ENCODE measurements around the gene DUS1L. TPM values are rescaled to one million over a fixed set of nuclear protein-coding genes. Genes with fewer than 3 reads are reported as not detected.

Gene DUS1L
- polyA plus RNA-seq, 1 of the 3 experiments (the other 2 are of a cell fraction): 163 TPM

GRCh38 chr17:82029990-82030469 is 35.6 kb downstream of the DUS1L start:
- CTCF ChIA-PET: interaction anchor here (0.6 to 35.7 kb wide), 76 partner anchors 9 to 657 kb away, joined by 3 to 1216 read pairs (median 7); partner anchors contain the start of genes ASPSCR1, CCDC57, CENPX and DCXR
- peaks cover 5 to 15% of the 10 kb centered on the region in 2 experiments for H3K36me3 ChIP-seq (replicated peaks in 1 of 2; ENCODE audit: control insufficient read depth in 1 of 2, insufficient read depth in 2 of 2, low read length in 1 of 2)
- TF ChIP-seq TEAD4 (IDR thresholded peaks at IDR 0.05; ENCODE audit: borderline replicate concordance, insufficient read depth) (no peak), MXI1 (IDR thresholded peaks at IDR 0.05; ENCODE audit: low read depth, low read length) (no peak), USF2 (IDR thresholded peaks at IDR 0.05; ENCODE audit: borderline replicate concordance, low read depth, low read length) (no peak), NFIC (IDR thresholded peaks at IDR 0.05; ENCODE audit: borderline replicate concordance) (no peak), MAX (IDR thresholded peaks at IDR 0.05; ENCODE audit: low read depth) (no peak), EZH2phosphoT487 (IDR thresholded peaks at IDR 0.05; ENCODE audit: borderline replicate concordance, low read depth) (no peak), ELF1 (IDR thresholded peaks at IDR 0.05) (no peak)
- H4K20me1 ChIP-seq (ENCODE audit: insufficient read depth): peaks cover 4% of the 10 kb centered on the region; the same call in 1 of the 2 replicates
- H3F3A ChIP-seq (replicated peaks; ENCODE audit: insufficient read depth): peaks cover 24% of the 10 kb centered on the region
- no peaks in the 10 kb centered on the region for H3K9me3 ChIP-seq
- no peak overlapping the region for H3K27ac ChIP-seq (ENCODE audit: low read depth in 2 of 2, low read length in 1 of 2)
- H3K4me2 ChIP-seq: peak overlapping the region; percentile 90; the same call in 1 of the 2 replicates
- no peaks in the 10 kb centered on the region for H3K27me3 ChIP-seq (ENCODE audit: insufficient read depth)
- no peaks in the 10 kb centered on the region for H3K79me2 ChIP-seq (ENCODE audit: insufficient read depth)
- H3K9ac ChIP-seq: no peak overlapping the region
- 64% methylated on average over 21 of the region's 31 CpGs for WGBS (ENCODE audit: low lambda C conversion rate)
- H2AFZ ChIP-seq (ENCODE audit: low read depth): no peak overlapping the region
- peaks cover 0 to 19% of the 10 kb centered on the region in 2 experiments; a peak in 2 of 4 replicates for H3K4me1 ChIP-seq (ENCODE audit: control insufficient read depth in 1 of 2, insufficient read depth in 2 of 2, low read depth in 1 of 2, low read length in 1 of 2)
- H3K9me2 ChIP-seq: no peaks in the 10 kb centered on the region
- DNase-seq: no peak
- H3K4me3 ChIP-seq (ENCODE audit: low read depth in 2 of 2, low read length in 1 of 2): no peak overlapping the region; a peak in 1 of 4 replicates
- POLR2A ChIA-PET: interaction anchor here (0.6 to 3.4 kb wide), 13 partner anchors 8 to 247 kb away, joined by 3 to 14 read pairs (median 3); partner anchors contain the start of genes CENPX, FASN, GPS1 and LRRC45

GRCh38 chr17:82029391-82029790 is 36.2 kb downstream of the DUS1L start:
- Histone ChIP-seq H3K9me2 (no peaks in the 10 kb centered on the region), H3F3A (replicated peaks; ENCODE audit: insufficient read depth) (peaks cover 20% of the 10 kb centered on the region), H3K36me3 (replicated peaks in 1 of 2; ENCODE audit: control insufficient read depth in 1 of 2, insufficient read depth in 2 of 2, low read length in 1 of 2) (peaks cover 5 to 9% of the 10 kb centered on the region in 2 experiments), H3K27ac (ENCODE audit: low read depth in 2 of 2, low read length in 1 of 2) (no peak overlapping the region), H3K4me3 (ENCODE audit: low read depth in 2 of 2, low read length in 1 of 2) (no peak overlapping the region), H3K9me3 (no peaks in the 10 kb centered on the region), H2AFZ (ENCODE audit: low read depth) (no peak overlapping the region), H3K27me3 (ENCODE audit: insufficient read depth) (no peaks in the 10 kb centered on the region), H3K79me2 (ENCODE audit: insufficient read depth) (peaks cover under 1% of the 10 kb centered on the region; the same call in 1 of the 2 replicates), H4K20me1 (ENCODE audit: insufficient read depth) (peaks cover 4% of the 10 kb centered on the region; the same call in 1 of the 2 replicates), H3K4me1 (ENCODE audit: control insufficient read depth in 1 of 2, insufficient read depth in 2 of 2, low read depth in 1 of 2, low read length in 1 of 2) (peaks cover under 1 to 24% of the 10 kb centered on the region in 2 experiments; a peak in 2 of 4 replicates), H3K4me2 (no peak overlapping the region), H3K9ac (no peak overlapping the region)
- no peak for DNase-seq
- ChIA-PET CTCF (interaction anchor here (0.9 to 35.7 kb wide), 39 partner anchors 9 to 658 kb away, joined by 3 to 1216 read pairs (median 12); partner anchors contain the start of genes ASPSCR1, CCDC57, CENPX and DCXR), POLR2A (interaction anchor here (0.6 to 3.4 kb wide), 6 partner anchors 8 to 247 kb away, joined by 3 to 14 read pairs (median 3); partner anchors contain the start of gene DCXR)
- 94% methylated on average over 14 of the region's 16 CpGs for WGBS (ENCODE audit: low lambda C conversion rate)
- no peak for TF ChIP-seq NRF1 (IDR thresholded peaks at IDR 0.05; ENCODE audit: low read depth, low read length)
- TF ChIP-seq NFIC (IDR thresholded peaks at IDR 0.05; ENCODE audit: borderline replicate concordance): no peak
- no peak for TF ChIP-seq CTCF (IDR thresholded peaks at IDR 0.05)
- TF ChIP-seq RAD21 (IDR thresholded peaks at IDR 0.05; ENCODE audit: low read length): no peak
- TF ChIP-seq YY1 (IDR thresholded peaks at IDR 0.05; ENCODE audit: low read depth): no peak
- no peak for TF ChIP-seq TEAD4 (IDR thresholded peaks at IDR 0.05; ENCODE audit: borderline replicate concordance, insufficient read depth)
- TF ChIP-seq TCF12 (IDR thresholded peaks at IDR 0.05): no peak
- TF ChIP-seq MEF2A (IDR thresholded peaks at IDR 0.05; ENCODE audit: borderline replicate concordance, low read depth): no peak
- no peak for TF ChIP-seq MXI1 (IDR thresholded peaks at IDR 0.05; ENCODE audit: low read depth, low read length)
- no peak for TF ChIP-seq SIN3A (IDR thresholded peaks at IDR 0.05; ENCODE audit: borderline replicate concordance, low read depth, low read length)
- TF ChIP-seq FOXM1 (IDR thresholded peaks at IDR 0.05; ENCODE audit: low read depth): no peak
- no peak for TF ChIP-seq REST (IDR thresholded peaks at IDR 0.05; ENCODE audit: low read depth, low read length)
- TF ChIP-seq GATA2 (CRISPR knock-in tag; IDR thresholded peaks at IDR 0.05): no peak
- TF ChIP-seq GABPA (IDR thresholded peaks at IDR 0.05; ENCODE audit: low read depth): no peak
- no peak for TF ChIP-seq USF1 (IDR thresholded peaks at IDR 0.05; ENCODE audit: borderline replicate concordance, low read depth)
